Measurements from ENCODE around the gene COG6.

The COG6 gene

DNA sequence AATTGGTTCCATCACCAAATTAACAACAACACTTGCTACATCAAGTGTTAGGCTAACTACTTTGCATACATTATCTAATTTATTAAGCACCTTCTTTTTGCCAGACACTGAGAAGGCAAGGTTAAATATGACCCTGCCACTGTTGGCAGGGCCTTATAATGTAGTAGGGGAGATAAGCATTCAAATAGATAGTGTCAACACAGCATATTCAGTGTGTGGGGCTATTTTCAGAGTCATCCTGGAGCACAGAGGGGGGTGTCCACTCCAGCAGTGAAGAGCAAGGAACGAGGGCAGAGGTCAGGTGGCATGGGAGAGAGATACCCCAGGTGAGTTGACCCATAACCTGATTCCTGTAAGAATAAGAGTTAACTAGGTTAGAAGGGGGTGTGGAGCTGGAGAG is 121.6 kb downstream of the COG6 start:
- peaks cover 51% of the 10 kb centered on the region for H3K4me1 Mint-ChIP-seq
- peaks cover 11 to 23% of the 10 kb centered on the region in 2 donors for H3K9me3 Mint-ChIP-seq
- DNase-seq (no peak), ATAC-seq (no peak)
- peak overlapping the region; percentile 60 to 62 for H3K4me3 Mint-ChIP-seq
- H3K27me3 Mint-ChIP-seq, result no peaks in the 10 kb centered on the region
- peak overlapping the region; percentile 74 to 98 for H3K27ac Mint-ChIP-seq

- ATAC-seq (peak; percentile 86), DNase-seq (peak; percentile 9 to 64)
- peak overlapping the region; percentile 74 to 98 for H3K27ac Mint-ChIP-seq
- H3K9me3 Mint-ChIP-seq, result peaks cover 11 to 23% of the 10 kb centered on the region in 2 donors
- no peaks in the 10 kb centered on the region for H3K27me3 Mint-ChIP-seq
- H3K4me3 Mint-ChIP-seq, result peak overlapping the region; percentile 60 to 62
- H3K4me1 Mint-ChIP-seq, result peaks cover 56% of the 10 kb centered on the region
Measured at GRCh38 chr13:39777527-39778061, 122.1 kb downstream of the COG6 start.

DNA sequence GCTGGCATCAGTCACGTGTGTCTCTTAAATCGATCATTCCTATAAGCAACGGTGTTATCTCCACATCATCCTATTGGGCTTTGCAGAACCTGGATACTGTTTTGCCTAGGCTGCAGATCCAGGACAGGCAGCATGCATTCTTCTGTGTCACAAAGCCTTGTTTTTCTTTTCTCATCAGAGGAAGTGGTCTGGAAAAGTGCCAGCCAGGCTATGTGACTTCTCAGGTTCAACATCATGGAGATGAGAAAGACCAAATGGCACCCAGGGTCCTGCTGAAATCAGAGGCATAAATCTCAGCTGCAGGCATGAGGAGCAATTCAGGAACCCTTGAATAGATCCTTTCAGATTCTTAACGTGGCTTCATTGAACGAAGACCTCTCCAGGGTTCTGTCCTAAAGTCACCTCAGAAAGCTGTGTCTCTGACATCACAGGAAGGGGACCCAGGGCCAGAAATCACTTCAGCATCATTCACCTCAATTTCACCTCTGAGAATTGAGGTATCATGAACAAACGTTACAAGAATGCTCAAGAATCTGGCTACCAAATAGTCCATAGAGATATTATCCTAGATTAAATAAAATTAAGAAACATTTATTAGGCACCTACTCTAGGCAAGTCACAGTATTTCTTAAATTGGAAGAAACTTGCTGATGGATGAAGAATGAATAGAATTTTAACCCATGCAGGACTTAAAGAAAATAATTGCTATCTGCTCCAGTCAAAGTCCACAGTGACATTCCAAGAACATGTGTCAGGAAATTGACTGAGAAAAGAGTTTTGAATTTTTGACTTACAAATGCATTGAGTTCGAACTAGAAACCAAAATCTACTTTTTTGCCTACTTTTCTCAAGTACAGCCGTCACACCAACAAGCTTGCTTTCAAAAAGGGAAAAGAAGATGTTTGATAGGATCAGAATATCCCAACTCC is 124.1 kb downstream of the COG6 start:
- peaks cover 11 to 19% of the 10 kb centered on the region in 2 donors for H3K9me3 Mint-ChIP-seq
- DNase-seq (peak; percentile 21 to 45), ATAC-seq (no peak)
- peaks cover 57% of the 10 kb centered on the region for H3K4me1 Mint-ChIP-seq
- peak overlapping the region in 1 of 2 donors; percentile 64 for H3K27ac Mint-ChIP-seq
- H3K4me3 Mint-ChIP-seq, result peak overlapping the region in 1 of 2 donors; percentile 10
- H3K27me3 Mint-ChIP-seq, result no peaks in the 10 kb centered on the region

DNA sequence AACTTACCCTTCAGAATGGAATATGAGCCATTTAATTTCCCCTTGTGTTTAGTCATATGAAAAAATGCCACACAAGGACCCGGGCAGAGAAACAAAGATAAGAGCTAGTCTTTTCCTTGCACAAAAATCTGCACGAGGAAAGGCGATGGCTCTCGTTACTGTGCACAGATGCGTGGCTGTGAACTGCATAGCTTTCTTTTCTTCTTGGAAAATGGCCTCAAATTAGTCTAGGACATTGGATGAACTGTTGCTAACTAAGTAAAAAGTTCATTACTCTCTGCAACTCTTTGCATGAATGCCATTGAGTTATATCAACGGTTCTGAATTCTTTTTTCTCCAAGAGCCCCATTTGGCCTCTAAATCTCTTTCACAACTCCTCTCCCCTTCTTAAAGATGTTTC is 125.2 kb downstream of the COG6 start:
- peak overlapping the region in 1 of 2 donors; percentile 69 for H3K4me3 Mint-ChIP-seq
- H3K27ac Mint-ChIP-seq, result no peak overlapping the region
- peaks cover 11 to 19% of the 10 kb centered on the region in 2 donors for H3K9me3 Mint-ChIP-seq
- no peak for ATAC-seq
- H3K4me1 Mint-ChIP-seq, result peaks cover 56% of the 10 kb centered on the region
- H3K27me3 Mint-ChIP-seq, result no peaks in the 10 kb centered on the region
- DNase-seq, result no peak

GRCh38 chr13:39781381-39781780 is 125.9 kb downstream of the COG6 start:
- ATAC-seq (no peak), DNase-seq (no peak)
- Mint-ChIP-seq H3K27me3 (no peaks in the 10 kb centered on the region), H3K4me1 (peaks cover 55% of the 10 kb centered on the region), H3K4me3 (peak overlapping the region in 1 of 2 donors; percentile 69), H3K9me3 (peaks cover 11 to 19% of the 10 kb centered on the region in 2 donors), H3K27ac (peak overlapping the region in 1 of 2 donors; percentile 63)

GRCh38 chr13:39783051-39783450 is 127.6 kb downstream of the COG6 start:
- H3K4me1 Mint-ChIP-seq, result peaks cover 48% of the 10 kb centered on the region
- peaks cover 0 to 8% of the 10 kb centered on the region in 2 donors for H3K9me3 Mint-ChIP-seq
- no peaks in the 10 kb centered on the region for H3K27me3 Mint-ChIP-seq
- no peak overlapping the region for H3K27ac Mint-ChIP-seq
- ATAC-seq (no peak), DNase-seq (no peak)
- H3K4me3 Mint-ChIP-seq, result no peak overlapping the region

DNA sequence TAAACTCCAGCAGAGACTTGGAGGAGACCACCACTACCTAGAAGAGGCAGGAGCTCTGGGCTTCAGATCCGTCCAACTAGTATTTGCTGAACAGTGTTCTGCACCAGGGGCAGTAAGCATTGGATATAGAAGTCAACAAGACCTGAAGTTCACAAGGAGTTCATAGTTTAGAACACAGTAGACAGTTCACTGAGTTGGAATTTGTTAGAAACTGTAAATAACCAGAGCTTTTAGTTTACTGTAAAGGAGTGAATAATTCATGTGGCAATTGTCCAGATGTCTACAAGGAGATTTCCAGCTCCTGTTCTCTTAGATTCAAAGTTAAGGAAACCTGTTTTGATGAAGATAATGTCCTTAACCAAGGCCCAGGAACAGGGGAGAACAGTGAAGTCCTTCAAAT is 128.9 kb downstream of the COG6 start:
- no peak overlapping the region for H3K4me3 Mint-ChIP-seq
- peaks cover 6 to 8% of the 10 kb centered on the region in 2 donors for H3K9me3 Mint-ChIP-seq
- H3K4me1 Mint-ChIP-seq, result peaks cover 37% of the 10 kb centered on the region
- no peak for ATAC-seq
- H3K27ac Mint-ChIP-seq, result no peak overlapping the region
- DNase-seq, result no peak
- H3K27me3 Mint-ChIP-seq, result no peaks in the 10 kb centered on the region

- Mint-ChIP-seq H3K4me1 (peaks cover 31% of the 10 kb centered on the region), H3K27ac (peak overlapping the region in 1 of 2 donors; percentile 34), H3K9me3 (peaks cover 9 to 13% of the 10 kb centered on the region in 2 donors), H3K4me3 (no peak overlapping the region), H3K27me3 (no peaks in the 10 kb centered on the region)
- no peak for ATAC-seq
- DNase-seq, result no peak
Measured at GRCh38 chr13:39786091-39786490, 130.6 kb downstream of the COG6 start.

- H3K4me3 Mint-ChIP-seq, result no peak overlapping the region
- DNase-seq (peak in 1 of 2 donors; percentile 23), ATAC-seq (peak; percentile 87)
- no peaks in the 10 kb centered on the region for H3K27me3 Mint-ChIP-seq
- no peak overlapping the region for H3K27ac Mint-ChIP-seq
- peaks cover 11 to 13% of the 10 kb centered on the region in 2 donors for H3K9me3 Mint-ChIP-seq
- H3K4me1 Mint-ChIP-seq, result peaks cover 21% of the 10 kb centered on the region
Measured at GRCh38 chr13:39787086-39787487, 131.6 kb downstream of the COG6 start.

DNA sequence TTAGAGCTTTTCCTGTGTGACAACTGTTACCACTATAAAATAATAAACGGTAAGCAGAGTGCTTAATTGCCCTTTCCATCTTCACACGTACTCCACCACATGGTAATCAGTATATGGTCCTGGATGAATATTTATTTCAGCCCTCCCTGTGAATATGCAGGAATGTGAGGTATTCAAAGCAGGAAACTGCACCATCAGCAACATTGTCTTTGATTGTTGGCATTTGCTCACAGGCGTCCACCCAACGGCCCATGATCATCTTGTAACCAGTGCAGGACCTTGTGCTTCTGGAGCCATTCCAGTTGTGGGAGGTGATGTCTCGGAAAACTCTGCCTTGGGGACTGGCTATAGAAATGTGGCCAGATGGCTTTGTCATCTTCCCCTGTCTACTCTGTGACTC is 132.6 kb downstream of the COG6 start:
- ATAC-seq (no peak), DNase-seq (no peak)
- no peaks in the 10 kb centered on the region for H3K27me3 Mint-ChIP-seq
- peaks cover 15% of the 10 kb centered on the region for H3K4me1 Mint-ChIP-seq
- H3K27ac Mint-ChIP-seq, result no peak overlapping the region
- peaks cover 13 to 16% of the 10 kb centered on the region in 2 donors for H3K9me3 Mint-ChIP-seq
- H3K4me3 Mint-ChIP-seq, result no peak overlapping the region

DNA sequence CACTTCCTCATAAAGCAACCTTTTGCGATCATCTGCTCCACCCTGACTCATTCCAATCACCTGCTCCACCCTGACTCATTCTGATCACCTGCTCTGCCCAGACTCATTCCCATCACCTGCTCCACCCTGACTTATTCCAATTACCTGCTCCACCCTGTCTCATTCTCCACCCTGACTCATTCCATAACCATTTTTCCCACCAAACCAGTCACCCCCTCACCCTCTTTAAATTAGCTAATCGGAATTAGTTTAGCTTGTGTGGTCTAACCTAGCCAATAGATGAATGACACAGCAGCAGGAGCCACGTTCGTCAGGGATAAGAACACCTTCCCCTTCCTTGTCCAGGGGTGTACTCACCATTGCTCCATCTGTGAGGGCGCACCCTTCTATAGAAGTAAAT is 134.0 kb downstream of the COG6 start:
- peaks cover 15% of the 10 kb centered on the region for H3K4me1 Mint-ChIP-seq
- DNase-seq (no peak), ATAC-seq (no peak)
- H3K4me3 Mint-ChIP-seq, result no peak overlapping the region
- H3K27ac Mint-ChIP-seq, result no peak overlapping the region
- H3K27me3 Mint-ChIP-seq, result no peaks in the 10 kb centered on the region
- peaks cover 16 to 23% of the 10 kb centered on the region in 2 donors for H3K9me3 Mint-ChIP-seq
